NCI-H510A treated with DMSO at 0.1 percent for 48 hours (cell line): Measurements from ENCODE around the gene BRD3OS.

Experiments used
- DNase-seq: peaks from one replicate; lab custom pipeline; 2025; lab: John Stamatoyannopoulos, UW

Gene BRD3OS, protein sequence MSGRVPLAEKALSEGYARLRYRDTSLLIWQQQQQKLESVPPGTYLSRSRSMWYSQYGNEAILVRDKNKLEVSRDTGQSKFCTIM

DNA sequence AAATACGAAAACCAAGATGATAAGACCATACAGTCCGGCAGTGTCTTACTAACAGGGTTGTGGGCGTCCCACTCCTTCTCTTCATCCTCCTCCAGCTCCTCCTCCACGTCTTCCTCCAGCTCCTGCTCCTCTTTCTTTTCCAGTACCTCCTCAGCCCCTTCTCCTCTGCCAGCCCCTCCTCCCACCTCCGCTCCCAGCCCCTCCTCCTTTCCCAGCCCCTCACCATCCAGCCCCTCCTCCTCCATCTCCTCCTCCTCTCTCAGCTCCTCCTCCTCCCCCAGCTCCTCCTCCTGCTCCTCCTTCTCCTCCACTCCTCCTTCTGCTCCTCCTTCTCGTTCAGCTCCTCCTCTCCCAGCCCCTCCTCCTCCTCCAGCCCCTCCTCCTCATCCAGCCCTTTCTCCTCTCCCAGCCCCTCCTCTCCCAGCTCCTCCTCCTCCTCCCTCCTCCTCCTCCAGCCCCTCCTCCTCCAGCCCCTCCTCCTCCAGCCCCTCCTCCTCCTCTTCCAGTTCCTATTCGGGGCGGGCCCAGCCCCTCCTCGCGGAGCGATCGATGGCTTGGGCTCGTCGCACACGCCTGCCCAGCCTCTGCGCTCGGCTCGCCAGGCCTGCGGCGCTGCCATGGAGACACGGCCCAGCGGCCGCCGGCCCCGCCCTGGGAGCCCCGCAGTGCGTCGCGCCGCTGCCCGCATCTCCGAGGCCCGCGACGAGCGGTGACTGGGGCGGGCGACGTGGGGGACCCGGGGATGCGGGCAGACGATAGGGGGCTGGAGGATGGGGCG lies at the start of gene BRD3OS:
TSS of gene BRD3OS (plus strand) at position 654 of the 778 bp plus-strand sequence. CDS start 1,267 bp downstream, outside the sequence.
- peak; percentile 70 for DNase-seq

DNA sequence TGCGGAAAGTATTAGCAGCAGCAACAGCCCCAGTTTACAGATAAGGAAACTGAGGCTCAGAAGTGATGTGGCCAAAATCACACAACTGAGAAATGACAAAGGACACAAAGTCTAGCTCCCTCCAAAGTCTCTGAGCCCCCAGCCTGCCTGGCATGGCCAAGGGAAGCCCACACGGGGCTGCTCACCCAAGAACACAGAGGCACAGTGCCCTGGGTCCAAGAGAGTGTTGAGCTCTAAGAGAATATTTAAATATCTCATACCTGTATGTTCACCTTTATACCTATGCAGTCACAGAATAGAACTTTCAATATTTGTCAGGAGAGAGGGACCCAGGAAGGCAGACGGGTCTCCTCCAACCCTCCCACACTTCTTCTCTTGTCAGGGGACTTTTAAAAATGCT lies 49.8 kb upstream of the BRD3OS start:
- no peak for DNase-seq

DNA sequence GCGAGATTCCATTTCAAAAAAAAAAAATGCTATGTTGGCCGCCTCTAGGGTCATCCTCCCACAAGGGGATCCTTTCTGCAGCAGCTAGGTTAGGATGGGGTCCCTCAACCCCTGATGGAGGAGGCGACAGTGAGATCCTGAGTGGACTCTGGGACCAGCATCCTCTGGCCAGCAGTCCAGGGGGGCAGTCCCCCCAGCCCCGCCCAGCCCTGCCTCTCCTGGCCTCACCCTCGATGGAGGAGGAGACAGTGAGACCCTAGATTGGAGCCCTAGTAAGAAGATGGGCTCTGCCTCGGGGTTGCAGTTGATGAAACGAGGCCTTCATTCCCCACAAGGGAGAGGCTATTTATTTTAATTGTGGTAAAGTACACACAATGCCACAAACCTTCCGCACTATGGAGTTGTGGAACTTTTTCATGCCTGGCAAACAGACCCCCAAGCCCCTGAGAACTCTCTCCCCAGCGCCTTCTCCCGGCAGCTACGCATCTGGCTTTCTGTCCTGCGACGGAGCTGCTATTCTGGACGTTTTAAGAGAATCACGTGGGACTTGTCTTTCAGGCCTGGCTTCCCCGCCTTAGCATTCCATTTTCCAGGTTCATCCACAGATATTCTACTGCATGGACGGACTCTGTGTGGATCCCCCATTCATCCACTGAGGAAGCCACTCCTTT lies 49.0 kb upstream of the BRD3OS start:
- no peak for DNase-seq

DNA sequence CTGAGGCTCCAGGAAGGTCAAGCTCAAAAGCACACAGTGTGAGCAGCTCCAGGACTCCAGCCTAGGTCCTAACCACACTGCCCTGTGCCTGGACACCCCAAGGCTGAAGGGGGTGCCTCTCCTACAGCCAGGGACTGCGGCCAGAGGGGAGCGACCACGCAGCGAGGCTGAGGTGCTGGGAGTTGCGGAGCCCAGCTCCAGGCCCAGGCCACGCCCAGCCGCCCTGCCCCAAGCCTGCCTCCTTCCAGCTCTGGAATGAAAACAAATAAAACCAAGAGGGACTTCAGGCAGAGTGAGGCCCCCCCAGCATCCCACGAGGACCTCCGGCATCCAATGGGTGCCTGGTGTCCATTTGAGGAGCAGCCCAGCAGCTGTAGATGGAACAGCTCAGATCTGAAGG lies 48.4 kb upstream of the BRD3OS start:
- DNase-seq = no peak

DNA sequence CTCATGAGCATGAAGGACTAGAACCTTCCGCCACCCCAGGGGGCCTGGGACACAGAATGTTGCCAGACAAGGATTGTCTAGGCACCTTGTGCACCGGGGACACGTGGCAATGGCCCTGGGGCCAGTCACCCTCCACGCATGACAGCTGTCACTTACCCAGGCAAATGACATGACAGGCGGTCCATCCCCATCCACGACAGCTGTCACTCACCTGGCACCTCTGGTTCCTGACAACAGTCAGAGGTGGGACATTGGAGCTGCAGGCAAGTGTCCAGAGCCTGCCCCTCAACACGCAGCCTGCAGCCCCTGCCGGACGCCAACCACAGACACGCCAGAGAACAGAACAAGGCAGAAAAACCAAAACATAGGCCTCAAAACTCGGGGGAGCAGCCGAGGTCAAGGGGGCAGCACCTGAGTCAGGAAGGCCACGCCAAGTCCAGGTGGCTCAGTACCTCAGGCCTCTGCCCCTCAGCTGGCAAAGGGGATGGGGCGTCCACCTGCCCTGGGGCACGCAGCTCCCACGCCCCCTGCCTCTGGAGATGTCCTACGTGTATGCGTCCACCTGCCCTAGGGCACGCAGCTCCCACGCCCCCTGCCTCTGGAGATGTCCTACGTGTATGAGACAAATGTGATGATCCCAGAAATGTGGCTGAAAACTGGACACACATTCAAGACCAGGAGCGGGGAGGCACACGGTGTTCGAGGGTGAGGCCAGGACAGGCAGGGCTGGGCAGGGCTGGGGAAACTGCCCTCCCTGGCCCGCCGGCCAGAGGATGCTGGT lies 47.7 kb upstream of the BRD3OS start:
- no peak for DNase-seq

DNA sequence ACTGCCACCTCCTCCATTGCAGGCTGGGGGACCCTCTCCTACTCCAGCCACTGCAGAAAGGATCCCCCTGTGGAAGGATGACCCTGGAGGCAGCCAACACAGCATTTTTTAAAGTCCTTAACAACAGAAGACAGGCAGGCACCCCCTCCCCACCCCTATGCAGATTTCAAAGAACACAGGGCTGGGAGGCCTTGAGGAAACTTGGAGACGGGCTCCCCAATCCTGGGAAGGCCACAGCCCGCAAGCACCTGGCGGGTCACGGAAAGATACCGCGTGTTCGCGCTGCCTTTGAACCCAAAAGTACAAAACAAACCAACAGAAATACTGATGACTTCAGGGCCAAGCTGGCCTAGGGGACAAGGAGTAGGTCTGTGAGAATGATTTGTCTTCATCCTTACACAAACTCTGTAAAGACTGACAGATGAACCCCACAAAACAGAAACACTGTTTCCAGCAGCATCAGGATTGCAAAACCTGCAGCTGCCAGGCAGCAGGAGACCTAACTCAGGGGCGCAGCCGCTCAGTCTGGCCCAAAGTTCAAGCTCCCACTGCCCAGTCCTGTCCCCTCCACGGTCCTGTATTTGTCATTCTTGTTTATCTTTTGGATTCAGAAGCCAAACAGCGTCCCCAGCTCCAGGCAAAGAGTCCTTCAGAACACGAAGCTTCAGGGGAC lies 46.9 kb upstream of the BRD3OS start:
- no peak for DNase-seq

DNA sequence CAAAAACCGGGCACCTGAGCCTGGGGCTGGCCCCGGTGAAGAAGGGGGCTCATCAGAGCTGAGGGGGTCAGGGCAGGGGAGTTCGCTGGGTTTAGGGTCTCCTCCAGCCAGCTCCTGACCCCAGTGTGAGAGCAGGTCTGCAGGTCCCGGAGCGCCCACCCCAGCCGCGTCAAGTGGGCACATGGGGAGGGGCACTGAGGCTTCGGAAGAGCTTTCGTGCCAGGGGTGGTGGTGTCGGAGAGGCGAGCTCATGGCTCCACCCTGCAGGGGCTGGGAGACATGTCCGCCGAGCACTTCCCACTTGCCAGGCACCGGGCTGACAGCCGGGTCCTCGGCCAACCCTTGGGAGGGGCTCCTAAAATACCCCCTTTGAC lies 46.4 kb upstream of the BRD3OS start:
- no peak for DNase-seq

DNA sequence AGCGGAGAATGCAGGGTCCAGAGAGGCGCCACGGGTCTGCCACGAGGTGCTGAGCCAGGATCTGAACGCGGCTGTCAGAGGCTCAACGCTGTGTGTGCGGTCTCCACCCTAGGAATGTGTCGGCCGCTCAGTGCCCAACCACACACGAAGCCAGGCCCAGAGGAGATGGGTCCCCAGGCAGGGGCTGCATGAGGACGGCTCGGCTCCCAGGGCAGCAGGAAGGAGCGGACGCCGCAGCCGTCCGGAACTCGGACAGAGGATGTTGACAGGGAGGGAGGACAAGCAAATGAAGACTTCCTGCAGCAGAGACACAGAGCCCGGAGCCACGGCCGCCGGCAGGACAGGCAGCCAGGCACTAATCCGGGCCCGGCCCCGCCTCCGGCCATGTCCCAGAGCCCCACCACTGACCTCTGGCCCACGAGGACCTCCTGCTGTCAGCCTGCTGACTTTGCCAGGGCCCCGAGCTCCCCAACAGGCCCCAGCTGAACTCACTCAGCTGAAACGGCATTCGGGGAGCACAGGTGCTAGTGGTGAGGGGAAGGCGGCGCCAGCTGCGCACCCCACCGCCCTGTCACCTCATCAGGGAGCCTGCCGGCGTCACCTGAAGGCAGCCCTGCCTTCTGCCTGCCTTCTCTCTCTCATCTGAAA lies 45.9 kb upstream of the BRD3OS start:
- DNase-seq = no peak

DNA sequence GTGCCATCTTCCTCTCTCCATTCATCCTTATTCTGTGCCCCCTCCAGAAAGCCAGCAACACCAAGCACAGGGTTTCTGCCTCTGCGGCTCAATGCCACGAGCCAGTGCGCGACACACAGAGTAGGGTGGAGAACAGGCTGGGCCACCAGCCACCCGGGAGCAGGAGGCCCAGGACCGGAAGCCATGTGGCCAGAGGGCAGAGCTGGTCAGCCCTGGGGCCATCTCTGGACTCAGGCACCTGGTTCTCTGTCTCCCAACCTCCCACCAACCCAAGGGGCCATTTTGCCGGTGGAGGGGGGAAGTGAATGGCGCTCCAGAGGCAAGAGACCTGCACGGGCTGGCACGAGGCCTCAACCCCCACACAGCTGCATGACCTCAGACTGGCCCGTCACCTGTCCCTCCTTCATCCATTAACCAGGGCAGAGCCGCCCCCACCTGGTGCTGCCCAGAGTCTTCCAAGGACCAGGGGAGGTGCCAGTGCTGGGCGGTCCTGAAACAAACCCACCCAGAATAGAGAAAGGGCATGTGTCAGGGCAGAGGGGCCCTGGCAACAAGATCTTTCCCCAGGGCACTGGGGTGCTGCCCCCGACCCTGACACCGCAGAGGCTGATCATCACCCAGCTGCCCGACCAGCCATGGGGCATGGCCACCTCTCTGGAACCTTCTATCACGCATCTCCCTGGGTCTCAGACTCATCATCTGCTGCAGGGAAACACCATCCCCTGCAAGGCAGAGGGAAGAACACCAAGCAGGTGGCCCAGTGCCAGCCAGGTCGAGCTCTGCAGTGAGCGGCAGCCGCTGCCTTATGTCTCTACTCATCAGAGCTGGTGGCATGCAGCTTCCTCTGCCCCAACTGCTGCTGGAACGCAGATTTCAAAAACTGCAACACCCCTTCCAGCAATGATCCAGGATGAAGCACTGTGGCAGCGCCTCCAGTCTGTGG lies 45.1 kb upstream of the BRD3OS start:
- DNase-seq = no peak

DNA sequence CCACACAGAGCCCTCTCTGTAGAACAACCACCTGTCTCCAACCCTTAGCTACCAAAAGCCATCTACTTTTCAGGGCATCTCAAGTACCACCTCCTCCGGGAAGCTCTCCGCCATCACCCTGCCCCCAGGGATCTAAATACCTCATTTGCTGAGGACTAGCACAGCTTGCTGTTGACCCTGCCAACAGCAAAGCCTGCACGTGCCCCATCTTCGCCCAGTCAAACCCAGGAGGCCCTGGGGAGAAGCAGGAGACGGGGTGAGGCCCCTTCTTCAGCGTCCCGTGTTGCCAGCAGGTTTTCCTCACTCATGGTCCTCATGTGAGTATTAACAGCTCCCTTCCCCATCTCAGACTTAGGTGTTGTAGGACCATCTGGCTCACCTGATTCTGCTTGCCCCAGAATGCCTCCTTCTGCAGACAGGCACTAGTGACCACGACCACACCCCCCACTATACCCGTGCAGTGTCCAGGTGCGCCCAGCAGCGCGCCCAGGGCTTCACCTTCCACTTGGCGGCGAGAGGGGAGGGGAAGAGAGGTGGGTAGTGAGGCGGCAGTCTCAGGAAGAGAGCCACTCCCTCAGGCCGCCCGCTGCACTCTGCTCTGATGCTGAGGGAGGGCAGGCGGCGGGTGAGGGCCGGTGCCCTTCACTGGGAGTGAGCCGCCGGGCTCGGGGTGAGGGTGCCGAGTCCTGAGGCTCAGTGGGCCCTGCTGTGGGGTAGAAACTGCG lies 44.3 kb upstream of the BRD3OS start:
- peak; percentile 47 for DNase-seq

DNA sequence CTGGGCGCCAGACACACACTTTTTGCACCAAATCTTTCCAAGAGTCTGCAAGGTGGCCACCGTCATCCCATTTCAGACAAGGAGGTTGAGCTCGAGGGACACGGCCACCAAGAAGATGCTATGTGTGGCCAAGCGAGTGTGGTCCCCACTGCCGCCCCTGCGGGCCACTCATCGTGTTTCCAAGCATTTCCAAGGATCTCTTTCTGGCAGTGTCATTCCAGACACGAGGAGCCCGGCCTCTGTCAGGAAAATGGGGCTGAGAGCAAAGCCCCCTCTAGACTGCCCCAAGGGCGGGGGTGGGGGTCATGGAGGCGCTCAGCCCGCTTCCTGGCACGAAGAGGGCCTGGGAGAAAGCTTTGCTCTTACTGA lies 43.7 kb upstream of the BRD3OS start:
- no peak for DNase-seq

DNA sequence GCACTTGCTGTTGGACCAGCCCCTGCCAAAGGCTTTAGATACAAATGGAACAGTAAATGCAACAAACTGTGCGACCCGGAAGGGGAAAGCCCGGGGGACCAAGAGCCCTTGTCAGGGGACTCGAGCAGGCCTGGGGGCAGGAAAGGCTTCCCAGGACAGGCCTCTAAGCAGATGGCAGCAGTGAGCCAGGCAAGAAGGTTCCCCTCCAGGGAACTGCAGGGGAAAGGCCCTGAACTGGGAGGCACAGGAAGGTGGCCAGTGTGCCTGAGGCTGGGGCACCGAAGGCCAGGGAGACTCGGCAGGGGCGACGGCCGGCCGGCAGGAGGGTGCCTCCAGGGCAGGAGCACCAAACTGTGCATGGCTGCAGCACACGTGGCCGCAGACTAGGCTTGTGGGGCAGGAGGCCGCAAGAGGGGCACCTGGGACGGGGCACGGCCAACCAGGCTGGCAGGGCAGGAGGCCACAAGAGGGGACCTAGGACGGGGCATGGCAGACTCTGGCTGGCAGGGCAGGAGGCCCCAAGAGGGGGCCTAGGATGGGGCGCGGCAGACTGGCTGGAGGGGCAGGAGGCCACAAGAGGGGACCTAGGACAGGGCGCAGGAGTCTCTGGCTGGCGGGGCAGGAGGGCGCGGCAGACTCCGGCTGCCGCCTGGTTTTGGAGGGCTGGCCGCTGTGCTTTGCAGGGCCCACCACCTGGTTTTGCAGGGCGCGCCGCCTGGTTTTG lies 43.2 kb upstream of the BRD3OS start:
- no peak for DNase-seq

DNA sequence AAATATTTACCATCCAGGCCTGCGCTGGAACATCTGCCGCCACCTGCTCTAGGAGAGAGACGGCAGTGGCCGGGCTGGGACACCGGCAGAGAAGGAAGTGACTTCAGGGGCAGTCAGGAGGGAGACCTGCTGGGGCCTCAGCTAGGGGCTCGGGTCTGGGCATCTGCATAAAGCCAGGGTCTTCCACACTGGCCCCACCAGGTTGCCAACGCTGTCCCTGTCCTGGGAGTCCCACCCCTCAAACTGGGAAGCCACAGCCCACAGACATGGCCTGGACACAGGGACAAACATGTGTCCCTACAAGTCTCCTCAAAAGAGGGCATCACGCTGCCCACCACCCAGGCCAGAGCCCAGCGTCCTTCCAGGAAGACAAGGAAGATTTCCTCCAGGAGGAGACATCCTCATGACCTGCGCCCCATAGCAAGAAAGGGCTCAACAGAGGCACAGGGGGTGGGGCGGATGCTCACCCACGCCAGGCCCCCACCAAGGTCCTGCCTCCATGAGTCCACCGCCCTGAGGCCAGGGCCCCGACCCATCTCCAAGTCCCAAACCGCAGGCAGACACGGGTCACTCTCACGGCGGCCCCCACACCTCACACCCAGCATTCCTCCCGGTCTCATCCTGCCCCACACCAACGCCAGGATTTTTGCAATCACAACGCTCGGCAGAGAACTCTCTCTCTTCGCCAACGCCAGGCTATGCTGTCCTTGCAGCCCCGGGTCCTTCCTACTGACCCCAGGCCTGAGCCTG lies 42.1 kb upstream of the BRD3OS start:
- no peak for DNase-seq

DNA sequence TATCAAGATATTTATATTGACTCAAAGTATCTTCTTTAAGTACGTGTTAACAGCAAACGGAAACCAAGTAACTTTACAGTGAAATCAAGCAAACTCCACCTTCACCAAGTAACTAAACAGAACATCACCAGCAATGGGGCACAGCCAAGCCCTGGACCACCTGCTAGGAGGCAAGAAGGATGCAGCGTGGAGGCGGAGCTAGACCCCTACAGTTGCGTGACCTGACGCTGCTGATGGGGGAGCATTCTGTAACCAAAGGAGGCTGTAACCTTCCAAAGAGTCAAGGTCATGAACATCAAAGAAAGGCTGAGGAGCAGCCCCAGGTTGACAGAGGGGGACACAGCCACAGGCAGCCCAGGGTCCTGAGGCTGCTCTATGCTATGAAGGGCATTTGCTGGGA lies 39.2 kb upstream of the BRD3OS start:
- DNase-seq = no peak

DNA sequence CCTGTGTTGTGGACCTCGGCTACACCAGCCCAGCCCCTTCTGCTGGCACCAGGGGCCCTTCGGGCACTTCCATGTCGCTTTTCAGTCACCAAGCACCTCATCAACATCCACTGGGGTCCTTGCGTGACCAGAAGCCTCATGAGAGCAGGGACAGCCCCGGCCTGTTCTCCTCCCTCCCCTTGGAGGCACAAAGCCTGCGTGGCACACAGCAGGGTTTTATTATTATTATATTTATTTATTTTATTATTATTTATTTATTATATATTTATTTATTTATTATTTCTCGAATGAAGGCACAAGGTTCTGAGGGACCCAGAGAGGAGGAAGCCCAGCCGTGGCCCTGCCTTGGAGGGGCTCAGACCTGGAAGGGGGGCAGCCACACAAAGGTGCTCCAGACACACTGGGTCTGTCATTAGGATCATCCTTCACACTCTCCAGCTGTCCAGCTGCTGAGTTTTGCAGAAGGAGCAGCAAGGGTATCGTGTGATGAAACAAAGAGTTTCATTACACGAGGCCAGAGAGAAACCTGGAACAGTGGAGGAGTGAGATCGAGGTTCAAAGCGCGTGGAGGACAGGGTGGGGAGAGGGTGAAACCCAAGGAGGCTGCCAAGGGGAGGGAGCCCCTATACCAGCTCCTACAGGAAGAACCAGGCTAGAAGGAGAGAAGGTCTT lies 38.4 kb upstream of the BRD3OS start:
- no peak for DNase-seq

DNA sequence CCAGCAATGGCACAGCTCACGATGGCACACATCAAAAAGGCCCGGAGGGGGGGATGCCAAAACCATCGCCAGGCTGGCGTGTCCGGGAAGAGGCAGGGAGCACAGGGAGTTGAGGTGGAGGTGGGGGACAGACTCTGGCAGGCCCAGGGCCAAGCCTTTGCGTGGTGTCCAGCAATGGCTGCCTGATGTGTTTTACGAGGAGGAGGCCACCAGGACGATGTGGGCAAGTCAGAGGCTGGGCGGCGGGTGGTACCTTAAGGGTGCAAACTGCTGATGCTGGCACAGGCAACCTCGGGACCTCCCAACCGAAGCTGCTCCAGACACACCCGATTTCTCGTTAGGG lies 37.9 kb upstream of the BRD3OS start:
- DNase-seq = no peak

DNA sequence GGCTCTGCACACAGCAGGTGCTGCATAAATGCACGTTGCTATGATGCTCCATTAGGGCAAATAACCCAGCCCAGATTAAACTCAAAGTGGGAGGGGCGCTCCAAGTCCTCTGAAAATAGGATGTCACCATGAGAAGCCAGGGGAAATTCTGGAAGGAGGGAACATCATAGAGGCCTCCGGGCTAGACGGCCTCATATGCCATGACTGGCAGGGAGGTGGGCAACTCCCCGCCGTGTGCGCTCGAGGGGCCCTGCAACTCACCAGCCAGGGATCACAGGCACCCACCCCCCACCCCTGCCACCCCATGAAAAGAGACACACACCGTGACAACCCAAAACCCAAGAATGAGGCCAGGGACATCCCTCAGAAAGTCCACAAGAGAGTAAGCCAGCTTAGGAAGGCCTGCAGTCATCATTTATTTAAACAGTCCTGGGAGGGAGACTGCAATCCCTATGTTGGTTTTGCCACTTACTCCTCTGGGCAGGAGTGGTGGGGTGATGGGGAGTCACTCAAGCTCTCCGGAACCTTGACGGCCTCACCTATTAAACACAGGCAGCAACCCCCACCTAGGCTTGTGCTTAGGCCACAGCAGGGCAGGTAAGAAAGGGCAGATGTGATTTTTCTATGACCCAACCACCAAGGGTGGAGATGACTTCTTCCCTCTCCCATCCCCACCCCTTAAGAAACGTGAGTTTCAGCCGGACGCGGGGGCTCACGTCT lies 37.2 kb upstream of the BRD3OS start:
- DNase-seq = no peak
